Caco-2 (cell line): ENCODE data around the gene CCP110. TPM values are rescaled to one million over a fixed set of nuclear protein-coding genes. Genes with fewer than 3 reads are reported as not detected.

Source experiments
- BruUV-seq: library from RNA; stranded (reverse); fragments of 400-500 nt; replicated peaks from 2 replicates; lab custom pipeline; 2021; lab: Mats Ljungman, UMichigan
- CTCF ChIA-PET: fragments of 300-600 bp; sonication (Branson Sonifier 250); formaldehyde crosslinking; loops from one replicate; lab custom pipeline; 2022; ENCODE audit warnings: antibody characterized with exemption; lab: Charles Lee
- POLR2A ChIA-PET: fragments of 300-600 bp; sonication (Branson Sonifier 250); formaldehyde crosslinking; loops from one replicate; lab custom pipeline; 2022; ENCODE audit warnings: antibody characterized with exemption; lab: Charles Lee
- DNase-seq, 2 experiments: peaks; one replicate each; pipeline versions ENCODE4 v3.0.0 to v3.0.0-alpha.2; 2020 to 2022
- H3K27me3 ChIP-seq: replicated peaks from 2 replicates; pipeline ENCODE4 v1.6.0; 2011; ENCODE audit warnings: low read length; ENCODE audit not compliant: control insufficient read depth, insufficient read depth
- H3K36me3 ChIP-seq: 2 replicates; pipeline ENCODE4 v1.5.1; 2011; ENCODE audit warnings: low read length; ENCODE audit not compliant: control insufficient read depth, insufficient read depth
- H3K4me1 ChIP-seq: fragments of 250-450 bp; sonication (Bioruptor Pico); 2 replicates; pipeline ENCODE4 v1.5.1; 2020; ENCODE audit warnings: mild to moderate bottlenecking
- H3K4me3 ChIP-seq: 2 replicates; pipeline ENCODE4 v1.5.1; 2011; ENCODE audit warnings: low read depth, mild to moderate bottlenecking, control low read depth, low read length
- H3K9me3 ChIP-seq: fragments of 250-450 bp; sonication (Bioruptor Pico); 2 replicates; pipeline ENCODE4 v1.5.1; 2020; ENCODE audit warnings: mild to moderate bottlenecking, moderate library complexity
- H3K27ac Mint-ChIP-seq: one replicate; pipeline ENCODE4 v1.8.0; 2022; ENCODE audit warnings: mixed read lengths; ENCODE audit not compliant: unreplicated experiment
- H3K27me3 Mint-ChIP-seq: one replicate; pipeline ENCODE4 v1.8.0; 2022; ENCODE audit warnings: mixed read lengths; ENCODE audit not compliant: insufficient read depth, unreplicated experiment
- H3K36me3 Mint-ChIP-seq: one replicate; pipeline ENCODE4 v1.8.0; 2022; ENCODE audit warnings: mild to moderate bottlenecking, mixed read lengths; ENCODE audit not compliant: insufficient read depth, unreplicated experiment
- H3K4me1 Mint-ChIP-seq: one replicate; pipeline ENCODE4 v1.8.0; 2022; ENCODE audit warnings: low read depth, mixed read lengths; ENCODE audit not compliant: unreplicated experiment
- H3K4me3 Mint-ChIP-seq: one replicate; pipeline ENCODE4 v1.8.0; 2022; ENCODE audit warnings: mild to moderate bottlenecking, moderate library complexity, mixed read lengths; ENCODE audit not compliant: unreplicated experiment
- H3K9me3 Mint-ChIP-seq: one replicate; pipeline ENCODE4 v1.8.0; 2022; ENCODE audit warnings: mixed read lengths; ENCODE audit not compliant: unreplicated experiment
- intact Hi-C: fragments of 100-400 bp; cut with micrococcal nuclease; formaldehyde crosslinking; loops from one replicate; pipeline ENCODE4 v1.10.0; 2022; ENCODE audit not compliant: unreplicated experiment
- total RNA-seq: library from RNA; stranded (reverse); gene quantifications from 2 replicates; pipeline ENCODE4 v1.2.3, GENCODE V29; 2022
- TF ChIP-seq, protein P1 (sequence below), 2 experiments: fragments of 200-600 bp in 1 of 2; IDR thresholded peaks; 1 replicate in 1 of 2; 2 replicates in 1 of 2; pipeline versions ENCODE4 v1.5.1 to v1.8.0; 2011 to 2022; ENCODE audit warnings: antibody characterized with exemption in 1 of 2, control low read depth in 1 of 2, inconsistent platforms in 1 of 2, low read depth in 1 of 2, low read length in 1 of 2, mild to moderate bottlenecking in 1 of 2, moderate library complexity in 1 of 2; ENCODE audit not compliant: insufficient read depth in 1 of 2, severe bottlenecking in 1 of 2, unreplicated experiment in 1 of 2

CCP110 gene
- total RNA-seq, 1 experiment from 2014 or later = 7.5 TPM

DNA sequence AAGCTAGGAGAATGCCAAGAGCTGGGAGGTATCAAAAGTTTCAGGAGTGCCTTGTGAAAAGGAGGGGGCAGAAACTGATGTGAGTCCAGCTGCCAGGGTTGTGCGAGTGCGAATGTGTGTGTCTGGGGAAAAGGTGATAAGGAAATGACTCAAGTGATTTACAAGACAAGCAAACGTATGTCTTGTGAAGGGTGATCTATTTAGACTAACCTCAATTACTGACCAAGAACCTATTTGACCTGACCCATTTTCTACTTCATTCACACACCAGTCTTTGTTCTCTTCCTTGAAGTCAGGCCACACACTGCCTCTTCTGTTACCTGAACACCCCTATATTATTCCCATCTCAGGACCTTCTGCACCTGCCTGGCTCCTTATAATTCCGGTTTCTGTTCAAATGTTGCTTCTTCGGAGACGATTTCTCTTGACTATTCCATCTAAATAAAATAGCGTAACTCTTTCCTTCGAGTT is 2.8 kb upstream of the CCP110 start:
- H3K4me3 Mint-ChIP-seq = peak overlapping the region; percentile 79
- Histone ChIP-seq H3K36me3 (no peaks in the 10 kb centered on the region), H3K27me3 (no peaks in the 10 kb centered on the region), H3K4me1 (peaks cover 11% of the 10 kb centered on the region; the same call in 1 of the 2 replicates), H3K4me3 (peak overlapping the region; percentile 82), H3K9me3 (no peaks in the 10 kb centered on the region)
- H3K27me3 Mint-ChIP-seq = no peaks in the 10 kb centered on the region
- H3K9me3 Mint-ChIP-seq = no peaks in the 10 kb centered on the region
- TF ChIP-seq, protein P1, sequence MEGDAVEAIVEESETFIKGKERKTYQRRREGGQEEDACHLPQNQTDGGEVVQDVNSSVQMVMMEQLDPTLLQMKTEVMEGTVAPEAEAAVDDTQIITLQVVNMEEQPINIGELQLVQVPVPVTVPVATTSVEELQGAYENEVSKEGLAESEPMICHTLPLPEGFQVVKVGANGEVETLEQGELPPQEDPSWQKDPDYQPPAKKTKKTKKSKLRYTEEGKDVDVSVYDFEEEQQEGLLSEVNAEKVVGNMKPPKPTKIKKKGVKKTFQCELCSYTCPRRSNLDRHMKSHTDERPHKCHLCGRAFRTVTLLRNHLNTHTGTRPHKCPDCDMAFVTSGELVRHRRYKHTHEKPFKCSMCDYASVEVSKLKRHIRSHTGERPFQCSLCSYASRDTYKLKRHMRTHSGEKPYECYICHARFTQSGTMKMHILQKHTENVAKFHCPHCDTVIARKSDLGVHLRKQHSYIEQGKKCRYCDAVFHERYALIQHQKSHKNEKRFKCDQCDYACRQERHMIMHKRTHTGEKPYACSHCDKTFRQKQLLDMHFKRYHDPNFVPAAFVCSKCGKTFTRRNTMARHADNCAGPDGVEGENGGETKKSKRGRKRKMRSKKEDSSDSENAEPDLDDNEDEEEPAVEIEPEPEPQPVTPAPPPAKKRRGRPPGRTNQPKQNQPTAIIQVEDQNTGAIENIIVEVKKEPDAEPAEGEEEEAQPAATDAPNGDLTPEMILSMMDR (IDR thresholded peaks at IDR 0.05; ENCODE audit: insufficient read depth in 1 of 2, low read depth in 1 of 2, low read length in 1 of 2, severe bottlenecking in 1 of 2, unreplicated experiment in 1 of 2) = no peak
- BruUV-seq = TSS peak; percentile 51
- H3K4me1 Mint-ChIP-seq = peaks cover 11% of the 10 kb centered on the region
- POLR2A ChIA-PET = no interaction called here
- DNase-seq = peak in 1 of 2 experiments; percentile 45
- peaks cover 15% of the 10 kb centered on the region for H3K36me3 Mint-ChIP-seq
- CTCF ChIA-PET = no interaction called here
- intact Hi-C loops = no loop called here
- H3K27ac Mint-ChIP-seq = peak overlapping the region; percentile 93

DNA sequence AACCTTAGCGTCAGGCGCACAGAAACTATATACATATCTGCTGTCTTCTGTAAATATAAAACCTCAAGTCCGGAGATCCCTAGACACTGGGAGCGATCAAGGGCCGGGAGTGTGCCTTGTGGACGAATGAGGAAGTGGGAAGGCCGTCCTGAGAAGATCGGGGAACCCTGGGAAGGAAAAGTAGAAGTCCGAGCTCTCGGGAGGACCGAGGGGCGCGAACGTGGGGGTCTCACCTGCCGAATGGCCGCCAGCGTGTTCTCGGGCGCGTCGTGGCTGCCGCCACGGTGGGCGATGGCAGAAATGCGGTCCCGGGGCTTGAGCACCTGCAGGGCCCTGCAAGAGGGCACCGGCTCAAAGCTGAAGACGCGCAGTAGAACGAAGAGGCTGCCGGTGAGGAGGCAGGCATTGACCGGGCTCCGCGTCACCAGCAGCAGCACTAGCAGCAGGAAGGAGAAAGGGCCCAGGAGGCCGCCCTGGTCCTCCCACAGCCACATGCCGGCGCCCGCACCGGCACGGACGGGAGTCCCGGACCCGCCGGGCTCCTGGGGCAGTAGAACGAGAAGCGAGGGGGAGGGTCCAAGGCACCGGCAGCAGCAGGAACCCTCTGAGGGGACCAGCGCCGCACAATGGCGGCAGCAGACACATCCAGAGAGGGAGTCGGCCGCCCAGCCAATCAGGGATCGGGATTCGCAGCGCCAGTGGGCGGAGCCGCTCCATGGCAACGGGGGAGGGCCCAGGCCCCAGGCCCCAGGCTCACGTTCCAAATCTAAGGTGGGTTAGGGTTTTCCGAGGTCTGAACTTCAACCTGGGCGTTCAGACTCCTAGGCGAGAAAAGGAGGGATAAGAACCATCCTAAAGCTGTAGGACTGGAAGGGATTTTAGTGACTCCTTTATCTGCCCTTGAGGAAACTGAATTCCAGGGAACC is 2.0 kb upstream of the CCP110 start, which contains the start of gene GDE1:
Gene GDE1, minus strand, starts transcription at position 628 of the 926 bp plus-strand sequence. Its CDS starts 134 bp downstream, at position 494.
- Histone ChIP-seq H3K27me3 (no peaks in the 10 kb centered on the region), H3K4me1 (peaks cover 11% of the 10 kb centered on the region; the same call in 1 of the 2 replicates), H3K36me3 (no peaks in the 10 kb centered on the region), H3K4me3 (peak within 1 kb of the TSS; percentile 82), H3K9me3 (no peaks in the 10 kb centered on the region)
- Mint-ChIP-seq H3K27me3 (no peaks in the 10 kb centered on the region), H3K4me1 (peaks cover 11% of the 10 kb centered on the region), H3K9me3 (no peaks in the 10 kb centered on the region), H3K4me3 (peak within 1 kb of the TSS; percentile 79), H3K36me3 (peaks cover 12% of the 10 kb centered on the region), H3K27ac (peak within 1 kb of the TSS; percentile 93)
- BruUV-seq = no TSS peak
- intact Hi-C loops = loop anchor here (2.0 kb wide), 1 partner anchor 731 kb away; the partner anchor contains the start of gene RPS15A
- POLR2A ChIA-PET = no interaction called here
- DNase-seq = peak; percentile 93 to 95
- CTCF ChIA-PET = interaction anchor here (0.8 kb wide), 1 partner anchor 17 kb away, joined by 3 read pairs; no protein-coding TSS in a partner anchor
- TF ChIP-seq, protein P1 (IDR thresholded peaks at IDR 0.05; ENCODE audit: insufficient read depth in 1 of 2, low read depth in 1 of 2, low read length in 1 of 2, severe bottlenecking in 1 of 2, unreplicated experiment in 1 of 2) = peak in 1 of 2 experiments; percentile 57

DNA sequence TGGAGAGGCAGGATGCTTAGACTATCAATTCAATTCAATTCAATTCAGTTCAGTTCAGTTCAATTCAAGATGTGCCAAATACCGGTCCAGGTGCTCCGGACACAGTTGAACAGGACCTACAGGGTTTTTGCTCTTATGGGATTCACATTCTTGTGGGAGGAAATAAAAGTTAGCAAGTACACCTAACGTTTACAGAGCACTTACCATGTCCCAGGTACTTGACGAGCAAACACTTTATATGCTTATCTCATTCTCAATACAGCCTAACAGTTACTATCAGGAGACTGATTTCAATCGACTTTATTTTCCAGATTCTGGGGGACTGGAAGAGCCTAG is 1.4 kb upstream of the CCP110 start:
- no peaks in the 10 kb centered on the region for H3K9me3 ChIP-seq
- TF ChIP-seq, protein P1 (IDR thresholded peaks at IDR 0.05; ENCODE audit: insufficient read depth in 1 of 2, low read depth in 1 of 2, low read length in 1 of 2, severe bottlenecking in 1 of 2, unreplicated experiment in 1 of 2) = no peak
- POLR2A ChIA-PET = no interaction called here
- Mint-ChIP-seq H3K27me3 (no peaks in the 10 kb centered on the region), H3K9me3 (no peaks in the 10 kb centered on the region), H3K27ac (peak overlapping the region; percentile 93), H3K36me3 (peaks cover 12% of the 10 kb centered on the region), H3K4me3 (peak overlapping the region; percentile 79), H3K4me1 (peaks cover 11% of the 10 kb centered on the region)
- H3K27me3 ChIP-seq = no peaks in the 10 kb centered on the region
- peaks cover 11% of the 10 kb centered on the region; the same call in 1 of the 2 replicates for H3K4me1 ChIP-seq
- CTCF ChIA-PET = no interaction called here
- DNase-seq = no peak
- no TSS peak for BruUV-seq
- no peaks in the 10 kb centered on the region for H3K36me3 ChIP-seq
- H3K4me3 ChIP-seq = peak overlapping the region; percentile 82
- intact Hi-C loops = loop anchor here (2.0 kb wide), 1 partner anchor 732 kb away; the partner anchor contains the start of gene RPS15A
